CD14-positive monocyte (primary cell): ENCODE data around the gene DDX3Y. TPM values are rescaled to one million over a fixed set of nuclear protein-coding genes. Genes with fewer than 3 reads are reported as not detected.

Experiments
- DNase-seq, 3 donors: peaks; one replicate each; pipeline ENCODE4 v3.0.0-alpha.2; 2011 to 2022
- H2AFZ ChIP-seq: 2 replicates; pipeline ENCODE4 v1.6.0; 2012; ENCODE audit warnings: mild to moderate bottlenecking, low read depth, low read length, inconsistent platforms; ENCODE audit not compliant: insufficient read depth, poor library complexity, severe bottlenecking
- H3K27ac ChIP-seq, 2 donors: 1 replicate in 1 of 2; 2 replicates in 1 of 2; pipeline ENCODE4 v1.5.1; 2012 to 2013; ENCODE audit warnings: low read length in 2 of 2, control low read depth in 1 of 2, inconsistent platforms in 1 of 2, low read depth in 1 of 2, mild to moderate bottlenecking in 1 of 2
- H3K27me3 ChIP-seq, 2 donors: one replicate each; pipeline versions ENCODE4 v1.6.0 to v1.6.1; 2011 to 2013; ENCODE audit warnings: low read length in 2 of 2; ENCODE audit not compliant: control insufficient read depth in 2 of 2, insufficient read depth in 2 of 2
- H3K36me3 ChIP-seq, 2 donors: replicated peaks in 1 of 2; 1 replicate in 1 of 2; 2 replicates in 1 of 2; pipeline versions ENCODE4 v1.5.1 to v1.6.1; 2012 to 2013; ENCODE audit warnings: low read length in 2 of 2, control low read depth in 1 of 2, inconsistent platforms in 1 of 2, mild to moderate bottlenecking in 1 of 2; ENCODE audit not compliant: insufficient read depth in 2 of 2, control insufficient read depth in 1 of 2
- H3K4me1 ChIP-seq, 2 donors: 1 replicate in 1 of 2; 2 replicates in 1 of 2; pipeline versions ENCODE4 v1.5.1 to v1.6.1; 2012 to 2013; ENCODE audit warnings: low read length in 2 of 2, control low read depth in 1 of 2, inconsistent platforms in 1 of 2, mild to moderate bottlenecking in 1 of 2, moderate library complexity in 1 of 2; ENCODE audit not compliant: insufficient read depth in 2 of 2, control insufficient read depth in 1 of 2
- H3K4me2 ChIP-seq: replicated peaks from 2 replicates; pipeline ENCODE3; 2012; ENCODE audit warnings: low read length, moderate library complexity, mild to moderate bottlenecking; ENCODE audit not compliant: poor library complexity, severe bottlenecking; ENCODE audit errors: extremely low read depth
- H3K4me3 ChIP-seq, 3 experiments: fragments of 200-600 bp in 1 of 3; sonication (generic) in 1 of 3; replicated peaks in 1 of 3; 1 replicate in 2 of 3; 2 replicates in 1 of 3; pipeline ENCODE4 v1.5.1; 2011 to 2013; ENCODE audit warnings: low read length in 3 of 3, mild to moderate bottlenecking in 3 of 3, control low read depth in 2 of 3, low read depth in 2 of 3, inconsistent platforms in 1 of 3, moderate library complexity in 1 of 3
- H3K79me2 ChIP-seq: 2 replicates; pipeline ENCODE4 v1.6.0; 2012; ENCODE audit warnings: mild to moderate bottlenecking, control low read depth, inconsistent platforms, low read length, moderate library complexity; ENCODE audit not compliant: insufficient read depth
- H3K9ac ChIP-seq: 2 replicates; pipeline ENCODE4 v1.6.0; 2017; ENCODE audit warnings: low read length, mild to moderate bottlenecking; ENCODE audit not compliant: insufficient read depth, poor library complexity, severe bottlenecking
- H3K9me3 ChIP-seq, 2 donors: replicated peaks in 1 of 2; 1 replicate in 1 of 2; 2 replicates in 1 of 2; pipeline versions ENCODE4 v1.5.1 to v1.6.1; 2012 to 2013; ENCODE audit warnings: low read length in 2 of 2, control low read depth in 1 of 2; ENCODE audit not compliant: control insufficient read depth in 1 of 2, insufficient read depth in 1 of 2
- H4K20me1 ChIP-seq: 2 replicates; pipeline ENCODE4 v1.6.0; 2012; ENCODE audit warnings: mild to moderate bottlenecking, low read length, control low read depth, moderate library complexity; ENCODE audit not compliant: insufficient read depth
- H3K27ac Mint-ChIP-seq, 7 donors: one replicate each; pipeline ENCODE4 v1.8.0; 2020; ENCODE audit warnings: mild to moderate bottlenecking in 7 of 7, mixed read lengths in 7 of 7, moderate library complexity in 6 of 7, inconsistent platforms in 2 of 7
- H3K27me3 Mint-ChIP-seq, 3 donors: one replicate each; pipeline ENCODE4 v1.8.0; 2021 to 2022; ENCODE audit warnings: low read depth in 3 of 3, mild to moderate bottlenecking in 3 of 3, mixed read lengths in 3 of 3, moderate library complexity in 3 of 3, inconsistent platforms in 1 of 3
- H3K36me3 Mint-ChIP-seq, 2 donors: one replicate each; pipeline ENCODE4 v1.8.0; 2020; ENCODE audit warnings: mixed read lengths in 2 of 2, inconsistent platforms in 1 of 2, mild to moderate bottlenecking in 1 of 2
- H3K4me1 Mint-ChIP-seq: one replicate; pipeline ENCODE4 v1.8.0; 2020; ENCODE audit warnings: mild to moderate bottlenecking, mixed read lengths
- H3K4me3 Mint-ChIP-seq, 2 donors: one replicate each; pipeline ENCODE4 v1.8.0; 2020; ENCODE audit warnings: mild to moderate bottlenecking in 2 of 2, mixed read lengths in 2 of 2, moderate library complexity in 1 of 2
- H3K9me3 Mint-ChIP-seq, 7 donors: one replicate each; pipeline ENCODE4 v1.8.0; 2020 to 2022; ENCODE audit warnings: mixed read lengths in 7 of 7, mild to moderate bottlenecking in 6 of 7, moderate library complexity in 6 of 7, inconsistent platforms in 2 of 7
- WGBS: methylation state at CpG from one replicate; pipeline ENCODE4 v1.1.5; 2013; ENCODE audit warnings: missing lambda C conversion rate; ENCODE audit not compliant: insufficient coverage; 5-methylcytosine and 5-hydroxymethylcytosine counted together
- intact Hi-C, 2 donors: fragments of 100-400 bp; cut with micrococcal nuclease; formaldehyde crosslinking; loops; one replicate each; pipeline versions ENCODE4 v1.15.0 to v1.15.1; 2023
- polyA plus RNA-seq, 3 donors: library from polyadenylated mRNA; depleted of rRNA in 1 of 3; unstranded in 2 of 3; stranded (reverse) in 1 of 3; fragments of 300-500 nt in 2 of 3; fragments of >200 nt in 1 of 3; fragmentation: Illumina TruSeq in 2 of 3; gene quantifications; 1 replicate in 2 of 3; 2 replicates in 1 of 3; pipeline ENCODE4 v1.2.3, GENCODE V29; 2012 to 2021
- TF ChIP-seq, protein P1 (sequence below): fragments of 200-600 bp; IDR thresholded peaks from one replicate; pipeline ENCODE4 v1.8.0; 2022; ENCODE audit warnings: antibody characterized with exemption, mild to moderate bottlenecking

The DDX3Y gene
- polyA plus RNA-seq, 3 donors, result not detected

DNA sequence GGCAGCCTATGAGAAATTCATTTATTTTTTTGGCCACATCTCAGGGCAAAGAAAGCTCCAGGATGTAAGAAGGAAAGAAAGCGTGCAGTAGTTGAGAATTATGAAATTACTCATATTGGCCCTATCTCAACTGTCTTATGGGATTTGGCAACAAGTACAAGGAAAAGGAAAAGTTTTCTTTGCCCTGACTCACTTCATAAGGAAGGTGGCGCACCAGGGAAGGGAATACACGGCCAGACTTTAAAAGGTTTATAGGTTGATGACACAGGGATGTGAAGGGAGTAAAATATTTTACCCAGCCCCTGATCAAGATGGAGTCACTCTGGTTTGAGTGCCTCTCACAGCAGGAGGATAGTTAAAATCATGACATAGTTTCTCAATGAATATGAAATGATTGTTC lies 23.4 kb downstream of the DDX3Y start:
- intact Hi-C loops, result no loop called here
- H3K79me2 ChIP-seq, result no peaks in the 10 kb centered on the region
- no peak overlapping the region for H2AFZ ChIP-seq
- no peak overlapping the region for H3K4me3 ChIP-seq
- Mint-ChIP-seq H3K9me3 (no peaks in the 10 kb centered on the region), H3K36me3 (no peaks in the 10 kb centered on the region), H3K27ac (no peak overlapping the region), H3K4me1 (no peaks in the 10 kb centered on the region), H3K4me3 (no peak overlapping the region), H3K27me3 (peaks cover 0 to 5% (median 0%) of the 10 kb centered on the region in 3 donors)
- no peak for DNase-seq
- H3K9me3 ChIP-seq, result no peaks in the 10 kb centered on the region
- H3K27ac ChIP-seq, result no peak overlapping the region
- H3K27me3 ChIP-seq, result no peaks in the 10 kb centered on the region
- no peak overlapping the region for H3K4me2 ChIP-seq
- TF ChIP-seq, protein P1, sequence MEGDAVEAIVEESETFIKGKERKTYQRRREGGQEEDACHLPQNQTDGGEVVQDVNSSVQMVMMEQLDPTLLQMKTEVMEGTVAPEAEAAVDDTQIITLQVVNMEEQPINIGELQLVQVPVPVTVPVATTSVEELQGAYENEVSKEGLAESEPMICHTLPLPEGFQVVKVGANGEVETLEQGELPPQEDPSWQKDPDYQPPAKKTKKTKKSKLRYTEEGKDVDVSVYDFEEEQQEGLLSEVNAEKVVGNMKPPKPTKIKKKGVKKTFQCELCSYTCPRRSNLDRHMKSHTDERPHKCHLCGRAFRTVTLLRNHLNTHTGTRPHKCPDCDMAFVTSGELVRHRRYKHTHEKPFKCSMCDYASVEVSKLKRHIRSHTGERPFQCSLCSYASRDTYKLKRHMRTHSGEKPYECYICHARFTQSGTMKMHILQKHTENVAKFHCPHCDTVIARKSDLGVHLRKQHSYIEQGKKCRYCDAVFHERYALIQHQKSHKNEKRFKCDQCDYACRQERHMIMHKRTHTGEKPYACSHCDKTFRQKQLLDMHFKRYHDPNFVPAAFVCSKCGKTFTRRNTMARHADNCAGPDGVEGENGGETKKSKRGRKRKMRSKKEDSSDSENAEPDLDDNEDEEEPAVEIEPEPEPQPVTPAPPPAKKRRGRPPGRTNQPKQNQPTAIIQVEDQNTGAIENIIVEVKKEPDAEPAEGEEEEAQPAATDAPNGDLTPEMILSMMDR, result no peak
- H3K36me3 ChIP-seq, result no peaks in the 10 kb centered on the region
- no CpG with 5 or more reads among the region's 3 CpGs for WGBS
- H3K9ac ChIP-seq, result no peak overlapping the region
- no peaks in the 10 kb centered on the region for H4K20me1 ChIP-seq
- H3K4me1 ChIP-seq, result no peaks in the 10 kb centered on the region

DNA sequence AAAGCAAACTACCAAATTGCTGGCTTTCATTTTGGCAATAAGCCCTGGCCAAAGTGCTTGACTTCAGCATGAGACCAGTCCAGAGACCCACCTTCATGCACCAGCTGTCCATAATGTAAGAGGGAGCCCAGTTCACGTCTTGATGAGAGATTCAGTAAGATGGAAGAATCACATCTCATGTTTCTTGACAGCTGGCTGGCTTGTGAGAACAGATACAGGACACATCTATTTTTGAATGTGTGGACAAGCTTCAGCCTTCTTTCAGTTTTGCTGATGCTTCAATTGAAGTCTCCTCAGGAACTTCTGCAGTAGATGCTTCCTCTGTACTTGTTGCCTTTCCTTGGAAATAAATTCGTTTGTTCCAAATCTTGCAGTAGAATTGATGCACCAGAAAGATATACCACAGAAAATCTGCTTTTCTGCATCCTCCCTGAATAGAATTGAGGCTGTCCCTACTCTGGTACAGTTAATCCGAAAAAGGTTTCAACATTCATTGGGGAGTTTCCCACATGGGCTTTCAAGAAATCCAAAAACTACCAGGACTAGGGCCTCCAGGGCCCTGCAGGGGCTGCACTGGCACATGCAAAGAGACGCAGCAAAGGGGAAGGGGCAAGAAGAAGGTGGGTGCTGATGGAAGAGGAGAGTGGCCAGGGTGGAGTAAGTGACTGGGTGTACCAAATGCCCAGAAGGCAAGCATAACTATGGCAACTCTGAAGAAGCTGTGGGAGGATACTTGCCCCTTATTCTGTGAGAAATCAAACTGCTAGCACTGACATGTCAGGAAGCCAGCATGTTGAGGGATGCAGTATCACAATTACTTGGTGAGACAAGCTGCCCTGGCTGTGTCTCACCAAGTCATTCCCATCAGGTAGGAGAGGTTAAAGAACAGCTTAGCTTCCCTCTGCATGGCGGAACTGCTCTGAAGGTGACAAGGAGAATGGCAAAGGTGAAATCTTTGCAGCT lies 37.3 kb downstream of the DDX3Y start:
- no peak overlapping the region for H3K27ac ChIP-seq
- H3K4me3 ChIP-seq, result no peak overlapping the region
- no peak overlapping the region for H3K4me2 ChIP-seq
- H3K27me3 Mint-ChIP-seq, result no peaks in the 10 kb centered on the region
- H3K4me3 Mint-ChIP-seq, result no peak overlapping the region
- no peaks in the 10 kb centered on the region for H3K27me3 ChIP-seq
- WGBS, result 92% methylated on average over 2 of the region's 5 CpGs
- H3K36me3 Mint-ChIP-seq, result no peaks in the 10 kb centered on the region
- H3K9me3 Mint-ChIP-seq, result peaks cover 0 to 4% (median 0%) of the 10 kb centered on the region in 7 donors
- no peak overlapping the region for H2AFZ ChIP-seq
- no peak overlapping the region for H3K9ac ChIP-seq
- no peaks in the 10 kb centered on the region for H3K36me3 ChIP-seq
- H3K27ac Mint-ChIP-seq, result no peak overlapping the region
- TF ChIP-seq, protein P1, result no peak
- intact Hi-C loops, result no loop called here
- no peaks in the 10 kb centered on the region for H4K20me1 ChIP-seq
- no peaks in the 10 kb centered on the region for H3K9me3 ChIP-seq
- H3K4me1 ChIP-seq, result peaks cover 0 to 3% of the 10 kb centered on the region in 2 donors
- no peaks in the 10 kb centered on the region for H3K79me2 ChIP-seq
- no peak for DNase-seq
- H3K4me1 Mint-ChIP-seq, result peaks cover 3% of the 10 kb centered on the region

Other genes starting within 250 kb of the DDX3Y start
- not detected for gene USP9Y, start 203.6 kb upstream of the DDX3Y start, polyA plus RNA-seq